IMR-90 (cell line): Measurements from ENCODE around the gene KRTAP4-3. TPM values are rescaled to one million over a fixed set of nuclear protein-coding genes. Genes with fewer than 3 reads are reported as not detected.
A peak's percentile ranks its signal among the peaks of the same experiment; 100 is the strongest.
"Not testable (repeated sequence)": the region's sequence is repeated elsewhere in the genome, so short reads cannot be mapped to it uniquely, and the experiment has no call there.

Source experiments
- ATAC-seq: fragments of 200-7000 bp; cut with Tn5 transposase; 2 replicates; pipeline ENCODE4 v1.9.1; 2020; ENCODE audit warnings: low read depth, mild to moderate bottlenecking, moderate library complexity
- BruUV-seq: library from RNA; stranded (reverse); fragments of 400-500 nt; replicated peaks from 2 replicates; lab custom pipeline; 2021; lab: Mats Ljungman, UMichigan
- CTCF ChIA-PET: fragments of 300-600 bp; formaldehyde crosslinking; extraction: SDS; loops from one replicate; lab custom pipeline; 2021; ENCODE audit warnings: antibody characterized with exemption; lab: Yijun Ruan, JAX
- POLR2A ChIA-PET: fragments of 300-600 bp; sonication (Branson Sonifier 250); formaldehyde crosslinking; loops from one replicate; lab custom pipeline; 2022; ENCODE audit warnings: antibody characterized with exemption; ENCODE audit not compliant: unreplicated experiment; lab: Charles Lee
- DNase-seq: peaks from one replicate; pipeline ENCODE4 v3.0.0; 2013
- H2AFZ ChIP-seq: replicated peaks from 2 replicates; pipeline ENCODE3; 2013; ENCODE audit warnings: low read length, mild to moderate bottlenecking; ENCODE audit not compliant: poor library complexity
- H2AK5ac ChIP-seq: 2 replicates; pipeline ENCODE4 v1.6.1; 2013; ENCODE audit warnings: low read depth, low read length, inconsistent platforms
- H2AK9ac ChIP-seq: replicated peaks from 2 replicates; pipeline ENCODE3; 2013; ENCODE audit warnings: mild to moderate bottlenecking, low read depth, low read length, moderate library complexity; ENCODE audit not compliant: poor library complexity
- H2BK120ac ChIP-seq: 2 replicates; pipeline ENCODE4 v1.6.1; 2013; ENCODE audit warnings: low read depth, low read length, inconsistent platforms
- H2BK15ac ChIP-seq: 3 replicates; pipeline ENCODE4 v1.6.1; 2013; ENCODE audit warnings: low read depth, low read length, inconsistent platforms
- H2BK20ac ChIP-seq: 2 replicates; pipeline ENCODE4 v1.6.1; 2013; ENCODE audit warnings: low read depth, mild to moderate bottlenecking, inconsistent platforms, low read length, moderate library complexity
- H2BK5ac ChIP-seq: 2 replicates; pipeline ENCODE4 v1.6.1; 2013; ENCODE audit warnings: mild to moderate bottlenecking, low read depth, low read length, inconsistent platforms; ENCODE audit not compliant: poor library complexity, severe bottlenecking
- H3K14ac ChIP-seq: replicated peaks from 2 replicates; pipeline ENCODE4 v1.6.1; 2013; ENCODE audit warnings: low read depth, low read length, inconsistent platforms
- H3K18ac ChIP-seq: 2 replicates; pipeline ENCODE4 v1.6.1; 2013; ENCODE audit warnings: low read depth, low read length, control low read depth
- H3K23ac ChIP-seq: 2 replicates; pipeline ENCODE4 v1.6.1; 2013; ENCODE audit warnings: low read depth, low read length, inconsistent platforms
- H3K27ac ChIP-seq: 2 replicates; pipeline ENCODE4 v1.5.1; 2013; ENCODE audit warnings: mild to moderate bottlenecking, control low read depth, low read length; ENCODE audit not compliant: insufficient read depth
- H3K27me3 ChIP-seq: 2 replicates; pipeline ENCODE4 v1.6.1; 2013; ENCODE audit warnings: low read length; ENCODE audit not compliant: control insufficient read depth, insufficient read depth
- H3K36me3 ChIP-seq: 2 replicates; pipeline ENCODE4 v1.6.1; 2013; ENCODE audit warnings: low read length, mixed read lengths; ENCODE audit not compliant: control insufficient read depth, insufficient read depth
- H3K4ac ChIP-seq: 2 replicates; pipeline ENCODE4 v1.6.1; 2013; ENCODE audit warnings: low read depth, low read length, inconsistent platforms
- H3K4me1 ChIP-seq: 2 replicates; pipeline ENCODE4 v1.6.1; 2013; ENCODE audit warnings: low read length, mixed read lengths; ENCODE audit not compliant: control insufficient read depth, insufficient read depth
- H3K4me2 ChIP-seq: 2 replicates; pipeline ENCODE4 v1.6.1; 2013; ENCODE audit warnings: low read depth, mild to moderate bottlenecking, control low read depth, low read length, moderate library complexity
- H3K4me3 ChIP-seq: 2 replicates; pipeline ENCODE4 v1.5.1; 2013; ENCODE audit warnings: low read depth, mild to moderate bottlenecking, control low read depth, low read length, moderate library complexity; ENCODE audit not compliant: insufficient read depth
- H3K56ac ChIP-seq: 2 replicates; pipeline ENCODE4 v1.6.1; 2013; ENCODE audit warnings: low read length, inconsistent platforms; ENCODE audit not compliant: insufficient read depth; ENCODE audit errors: extremely low read depth
- H3K79me1 ChIP-seq, 2 experiments: 2 replicates each; pipeline ENCODE4 v1.6.1; 2013; ENCODE audit warnings: low read length in 2 of 2, inconsistent platforms in 1 of 2, low read depth in 1 of 2
- H3K9ac ChIP-seq: 2 replicates; pipeline ENCODE4 v1.6.1; 2013; ENCODE audit warnings: low read depth, low read length, control low read depth
- H3K9me1 ChIP-seq: 2 replicates; pipeline ENCODE4 v1.6.1; 2013; ENCODE audit warnings: low read length, inconsistent platforms; ENCODE audit not compliant: insufficient read depth
- H3K9me3 ChIP-seq: 2 replicates; pipeline ENCODE4 v1.6.1; 2013; ENCODE audit warnings: low read length; ENCODE audit not compliant: control insufficient read depth, insufficient read depth
- H4K20me1 ChIP-seq: 2 replicates; pipeline ENCODE4 v1.6.1; 2013; ENCODE audit warnings: low read length, inconsistent platforms; ENCODE audit not compliant: insufficient read depth
- H4K5ac ChIP-seq: 2 replicates; pipeline ENCODE4 v1.6.1; 2013; ENCODE audit warnings: mild to moderate bottlenecking, low read depth, low read length, control low read depth
- H4K8ac ChIP-seq, 2 experiments: 2 replicates each; pipeline ENCODE4 v1.6.1; 2013; ENCODE audit warnings: low read depth in 2 of 2, low read length in 2 of 2, control low read depth in 1 of 2, inconsistent platforms in 1 of 2
- H4K91ac ChIP-seq: 2 replicates; pipeline ENCODE4 v1.6.1; 2013; ENCODE audit warnings: low read depth, low read length, inconsistent platforms; ENCODE audit not compliant: insufficient read depth
- CEBPB ChIP-seq: IDR thresholded peaks from 2 replicates; pipeline ENCODE4 v1.6.1; 2012; ENCODE audit warnings: low read depth, low read length, improper control_type of control experiment
- WGBS, 2 experiments: methylation state at CpG; one replicate each; pipeline versions ENCODE4 v1.1.5 to v1.1.7; 2013; ENCODE audit warnings: missing lambda C conversion rate in 2 of 2; ENCODE audit not compliant: insufficient read length in 1 of 2; ENCODE audit errors: extremely low coverage in 2 of 2; 5-methylcytosine and 5-hydroxymethylcytosine counted together
- dilution Hi-C: fragments of 300-500 bp; cut with HindIII; formaldehyde crosslinking; loops from one replicate; pipeline ENCODE4 v1.14.3; 2018; ENCODE audit warnings: low sequenced_read_pairs; ENCODE audit not compliant: unreplicated experiment
- in situ Hi-C: fragments of 300-500 bp; cut with MboI; formaldehyde crosslinking; loops from 3 replicates; pipeline ENCODE4 v1.14.3; 2019; ENCODE audit warnings: low sequenced_read_pairs, inconsistent platforms, mixed read lengths
- intact Hi-C: fragments of 100-400 bp; cut with micrococcal nuclease; formaldehyde crosslinking; loops from 2 replicates; pipeline ENCODE4 v1.10.0; 2022
- polyA plus RNA-seq, 3 experiments: library from polyadenylated mRNA; depleted of rRNA; stranded (reverse); fragments of >200 nt; gene quantifications; 2 replicates each; pipeline ENCODE4 v1.2.3, GENCODE V29; 2012; ENCODE audit warnings: low replicate concordance in 1 of 3
- total RNA-seq: library from RNA; depleted of rRNA; stranded (reverse); fragments of >200 nt; gene quantifications from 2 replicates; pipeline ENCODE4 v1.2.3, GENCODE V29; 2012
- TF ChIP-seq, protein P1 (sequence below): fragments of 150-350 bp; IDR thresholded peaks from 2 replicates; pipeline ENCODE4 v1.6.1; 2016; ENCODE audit warnings: low read depth, mild to moderate bottlenecking, low read length, moderate library complexity, borderline replicate concordance

KRTAP4-3 gene
- total and polyA plus RNA-seq, 2 of the 4 experiments (the other 2 are of a cell fraction), result not detected

DNA sequence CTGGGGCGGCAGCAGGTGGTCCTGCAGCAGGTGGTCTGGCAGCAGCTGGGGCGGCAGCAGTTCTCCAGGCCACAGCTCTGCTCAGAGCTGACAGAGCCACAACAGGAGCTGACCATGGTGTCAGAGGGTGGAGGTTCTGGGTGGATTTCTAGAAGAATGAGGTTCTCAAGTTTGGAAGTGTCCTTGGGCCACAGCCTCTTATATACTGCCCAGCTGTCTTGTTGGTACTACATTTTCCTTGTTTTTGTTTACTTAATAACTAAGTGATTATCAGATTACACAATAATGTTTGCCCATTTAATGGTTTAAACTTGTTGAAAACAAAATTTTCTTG is 18.4 kb downstream of the KRTAP4-3 start, which contains the start of gene KRTAP4-5:
Gene KRTAP4-5 (minus strand): TSS at position 174 of the 334 bp plus-strand sequence. CDS start 58 bp downstream, at position 116.
- no peaks in the 10 kb centered on the region for H4K20me1 ChIP-seq
- H2AFZ ChIP-seq, result no peak within 1 kb of the TSS
- H3K14ac ChIP-seq, result no peak within 1 kb of the TSS
- no peak within 1 kb of the TSS for H3K18ac ChIP-seq
- no peaks in the 10 kb centered on the region for H3K9me1 ChIP-seq
- CTCF ChIA-PET, result interaction anchor here (0.6 kb wide), 1 partner anchor 52 kb away, joined by 4 read pairs; no protein-coding TSS in a partner anchor
- H3K4me2 ChIP-seq, result no peak within 1 kb of the TSS
- H3K9ac ChIP-seq, result no peak within 1 kb of the TSS
- in situ Hi-C loops, result no loop called here
- ATAC-seq (no peak), DNase-seq (no peak)
- H3K36me3 ChIP-seq, result no peaks in the 10 kb centered on the region
- no peak within 1 kb of the TSS for H3K23ac ChIP-seq
- no peak within 1 kb of the TSS for H4K8ac ChIP-seq
- WGBS, 2 experiments, result 100% methylated on average over 1 of the region's 2 CpGs; no CpG with 5 or more reads in 1 of the 2 experiments
- no TSS peak for BruUV-seq
- H2BK15ac ChIP-seq, result no peak within 1 kb of the TSS
- H4K91ac ChIP-seq, result no peak within 1 kb of the TSS
- H2BK120ac ChIP-seq, result no peak within 1 kb of the TSS
- H2AK5ac ChIP-seq, result no peak within 1 kb of the TSS
- no peak within 1 kb of the TSS for H2AK9ac ChIP-seq
- no peak within 1 kb of the TSS for H3K27ac ChIP-seq
- no peak within 1 kb of the TSS for H3K56ac ChIP-seq
- H3K9me3 ChIP-seq, result no peaks in the 10 kb centered on the region
- 0 out of 2 replicates have a peak, but pooled peaks have one; percentile 18 for TF ChIP-seq CEBPB
- TF ChIP-seq, protein P1, sequence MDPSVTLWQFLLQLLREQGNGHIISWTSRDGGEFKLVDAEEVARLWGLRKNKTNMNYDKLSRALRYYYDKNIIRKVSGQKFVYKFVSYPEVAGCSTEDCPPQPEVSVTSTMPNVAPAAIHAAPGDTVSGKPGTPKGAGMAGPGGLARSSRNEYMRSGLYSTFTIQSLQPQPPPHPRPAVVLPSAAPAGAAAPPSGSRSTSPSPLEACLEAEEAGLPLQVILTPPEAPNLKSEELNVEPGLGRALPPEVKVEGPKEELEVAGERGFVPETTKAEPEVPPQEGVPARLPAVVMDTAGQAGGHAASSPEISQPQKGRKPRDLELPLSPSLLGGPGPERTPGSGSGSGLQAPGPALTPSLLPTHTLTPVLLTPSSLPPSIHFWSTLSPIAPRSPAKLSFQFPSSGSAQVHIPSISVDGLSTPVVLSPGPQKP, result no peak
- dilution Hi-C loops, result no loop called here
- no peak within 1 kb of the TSS for H3K4me3 ChIP-seq
- no peak within 1 kb of the TSS for H2BK5ac ChIP-seq
- H3K27me3 ChIP-seq, result no peaks in the 10 kb centered on the region; the same call in 1 of the 2 replicates
- intact Hi-C loops, result no loop called here
- POLR2A ChIA-PET, result no interaction called here
- no peak within 1 kb of the TSS for H4K5ac ChIP-seq
- no peak within 1 kb of the TSS for H2BK20ac ChIP-seq
- no peaks in the 10 kb centered on the region for H3K4me1 ChIP-seq
- no peak within 1 kb of the TSS for H3K4ac ChIP-seq
- no peaks in the 10 kb centered on the region for H3K79me1 ChIP-seq

DNA sequence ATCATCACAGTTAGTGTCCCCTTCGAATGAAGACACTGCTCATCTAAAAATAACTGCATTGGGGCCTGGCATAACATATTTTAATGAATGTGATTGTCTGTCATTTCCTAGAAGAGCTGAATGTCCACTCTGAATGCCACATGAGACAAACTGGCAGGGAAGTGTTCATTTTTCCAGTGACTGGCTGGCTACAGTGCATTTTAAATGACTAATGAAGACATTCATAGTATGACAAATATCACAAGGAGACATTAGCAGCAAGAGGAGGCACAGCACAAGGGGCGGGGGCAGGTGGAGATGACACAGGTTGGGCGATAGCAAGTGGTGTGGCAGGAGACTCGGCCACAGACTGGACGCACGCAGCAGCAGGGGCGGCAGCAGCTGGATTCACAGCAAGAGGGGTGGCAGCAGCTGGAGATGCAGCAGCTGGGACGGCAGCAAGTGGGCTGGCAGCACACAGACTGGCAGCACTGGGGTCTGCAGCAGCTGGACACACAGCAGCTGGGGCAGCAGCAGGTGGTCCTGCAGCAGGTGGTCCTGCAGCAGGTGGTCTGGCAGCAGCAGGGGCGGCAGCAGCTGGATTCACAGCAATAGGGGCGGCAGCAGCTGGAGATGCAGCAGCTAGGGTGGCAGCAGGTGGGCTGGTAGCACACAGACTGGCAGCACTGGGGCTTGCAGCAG is 18.9 kb downstream of the KRTAP4-3 start:
- in situ Hi-C loops, H3K27ac ChIP-seq, H3K9me3 ChIP-seq, H3K9me1 ChIP-seq, H3K4me2 ChIP-seq, H2BK120ac ChIP-seq, POLR2A ChIA-PET, H4K91ac ChIP-seq, intact Hi-C loops, H4K5ac ChIP-seq, H2AK5ac ChIP-seq, H2BK15ac ChIP-seq, H3K14ac ChIP-seq, H3K27me3 ChIP-seq, H2BK5ac ChIP-seq, H2AFZ ChIP-seq, H3K79me1 ChIP-seq, H3K36me3 ChIP-seq, H3K23ac ChIP-seq, BruUV-seq, H2BK20ac ChIP-seq, ATAC-seq, DNase-seq, H2AK9ac ChIP-seq, H3K9ac ChIP-seq, dilution Hi-C loops, H4K8ac ChIP-seq, H3K56ac ChIP-seq, H3K4ac ChIP-seq, H4K20me1 ChIP-seq, H3K4me1 ChIP-seq, H3K18ac ChIP-seq, H3K4me3 ChIP-seq: not testable (repeated sequence)
- 87% methylated on average over 3 of the region's 10 CpGs; no CpG with 5 or more reads in 1 of the 2 experiments for WGBS, 2 experiments
- CTCF ChIA-PET, result interaction anchor here (0.6 kb wide), 1 partner anchor 52 kb away, joined by 4 read pairs; no protein-coding TSS in a partner anchor
